H1 (cell line): Measurements from ENCODE around the gene SPINK5.
A peak's percentile ranks its signal among the peaks of the same experiment; 100 is the strongest.

Source experiments
- BACH1 ChIP-seq: IDR thresholded peaks from 2 replicates; pipeline ENCODE4 v1.6.1; 2012; ENCODE audit warnings: low read length, improper control_type of control experiment
- BCL11A ChIP-seq, 2 experiments: IDR thresholded peaks; one replicate each; pipeline ENCODE4 v1.6.1; 2011; ENCODE audit warnings: low read depth in 2 of 2, low read length in 2 of 2, mild to moderate bottlenecking in 2 of 2
- CHD2 ChIP-seq: IDR thresholded peaks from 2 replicates; pipeline ENCODE4 v1.6.1; 2012; ENCODE audit warnings: low read length, improper control_type of control experiment
- CTCF ChIP-seq, 3 experiments: IDR thresholded peaks; 1 replicate in 2 of 3; 2 replicates in 1 of 3; pipeline versions ENCODE4 v1.5.1 to v1.6.1; 2011; ENCODE audit warnings: low read length in 3 of 3, mild to moderate bottlenecking in 3 of 3, inconsistent platforms in 2 of 3, low read depth in 1 of 3, moderate library complexity in 1 of 3; ENCODE audit not compliant: insufficient read depth in 1 of 3; ENCODE audit errors: control extremely low read depth in 1 of 3
- EZH2 ChIP-seq: fragments of 200-600 bp; sonication (generic); IDR thresholded peaks from 2 replicates; pipeline ENCODE4 v1.7.1; 2012; ENCODE audit warnings: low read depth, mild to moderate bottlenecking, moderate library complexity, low read length, inconsistent platforms; ENCODE audit not compliant: severe bottlenecking
- GTF2F1 ChIP-seq: IDR thresholded peaks from 2 replicates; pipeline ENCODE4 v1.6.1; 2012; ENCODE audit warnings: low read depth, low read length, improper control_type of control experiment, borderline replicate concordance
- JUN ChIP-seq: IDR thresholded peaks from 2 replicates; pipeline ENCODE4 v1.6.1; 2011; ENCODE audit warnings: low read depth, mild to moderate bottlenecking, improper control_type of control experiment, low read length
- MAFK ChIP-seq: IDR thresholded peaks from 2 replicates; pipeline ENCODE4 v1.6.1; 2012; ENCODE audit warnings: low read depth, mild to moderate bottlenecking, improper control_type of control experiment, low read length
- NRF1 ChIP-seq: IDR thresholded peaks from 2 replicates; pipeline ENCODE4 v1.6.1; 2011; ENCODE audit warnings: mild to moderate bottlenecking, low read depth, low read length, improper control_type of control experiment
- RAD21 ChIP-seq, 2 experiments: IDR thresholded peaks in 1 of 2; conservative IDR thresholded peaks in 1 of 2; 2 replicates each; pipeline ENCODE4 v1.6.1; 2011; ENCODE audit warnings: low read depth in 2 of 2, low read length in 2 of 2, improper control_type of control experiment in 1 of 2, inconsistent platforms in 1 of 2, mild to moderate bottlenecking in 1 of 2, moderate library complexity in 1 of 2
- SIX5 ChIP-seq: IDR thresholded peaks from 2 replicates; pipeline ENCODE4 v1.6.1; 2011; ENCODE audit warnings: mild to moderate bottlenecking, low read depth, low read length
- SP2 ChIP-seq: IDR thresholded peaks from 2 replicates; pipeline ENCODE4 v1.6.1; 2012; ENCODE audit warnings: mild to moderate bottlenecking, low read length, inconsistent platforms

GRCh38 chr5:148084269-148084668 is 20.5 kb downstream of the SPINK5 start:
- TF ChIP-seq NRF1, result no peak
- TF ChIP-seq SIX5, result no peak
- no peak for TF ChIP-seq EZH2
- TF ChIP-seq BCL11A (IDR thresholded peaks at IDR 0.05; ENCODE audit: low read depth in 2 of 2, low read length in 2 of 2), result no peak
- no peak for TF ChIP-seq JUN
- TF ChIP-seq MAFK, result no peak
- peak in 1 of 3 experiments; percentile 10; a peak in 1 of 4 replicates for TF ChIP-seq CTCF (IDR thresholded peaks at IDR 0.05; ENCODE audit: control extremely low read depth in 1 of 3, insufficient read depth in 1 of 3, low read depth in 1 of 3, low read length in 3 of 3)
- TF ChIP-seq CHD2, result no peak
- TF ChIP-seq RAD21 (IDR thresholded peaks at IDR 0.05 in 1 of 2, conservative IDR thresholded peaks at IDR 0.05 in 1 of 2; ENCODE audit: low read depth in 2 of 2, low read length in 2 of 2), result peak; percentile 6 to 7; a peak in 1 of 4 replicates
- no peak for TF ChIP-seq GTF2F1
- no peak for TF ChIP-seq BACH1
- TF ChIP-seq SP2, result no peak
